Sigmoid colon (tissue), 7 donors: ENCODE measurements around the gene SSUH2. TPM values are rescaled to one million over a fixed set of nuclear protein-coding genes. Genes with fewer than 3 reads are reported as not detected.
"Not testable (repeated sequence)": the region's sequence is repeated elsewhere in the genome, so short reads cannot be mapped to it uniquely, and the experiment has no call there.

Source experiments
- DNase-seq: peaks from one replicate; pipeline ENCODE4 v3.0.0-alpha.2; 2019
- H3K27ac ChIP-seq, 4 donors: fragments of 200-600 bp; sonication (generic); one replicate each; pipeline ENCODE4 v1.5.1; 2016 to 2019; ENCODE audit warnings: mild to moderate bottlenecking in 1 of 4
- H3K27me3 ChIP-seq, 3 donors: fragments of 200-600 bp; sonication (generic); one replicate each; pipeline ENCODE4 v1.5.1; 2019; ENCODE audit warnings: mild to moderate bottlenecking in 1 of 3
- H3K36me3 ChIP-seq, 4 donors: fragments of 200-600 bp; sonication (generic); one replicate each; pipeline ENCODE4 v1.5.1; 2016 to 2019
- H3K4me1 ChIP-seq, 4 donors: fragments of 200-600 bp; sonication (generic); one replicate each; pipeline ENCODE4 v1.5.1; 2017 to 2019
- H3K4me3 ChIP-seq, 4 donors: fragments of 200-600 bp; sonication (generic); one replicate each; pipeline ENCODE4 v1.5.1; 2017 to 2019; ENCODE audit warnings: mild to moderate bottlenecking in 2 of 4, moderate library complexity in 1 of 4
- H3K9me3 ChIP-seq, 4 donors: fragments of 200-600 bp in 3 of 4; sonication (generic) in 3 of 4; one replicate each; pipeline versions ENCODE4 v1.5.1 to v1.6.1; 2013 to 2019
- EP300 ChIP-seq, 4 donors: sonication (generic); formaldehyde crosslinking; IDR thresholded peaks; one replicate each; pipeline ENCODE4 v1.6.1; 2017; ENCODE audit warnings: antibody characterized with exemption in 4 of 4
- POLR2A ChIP-seq, 2 donors: fragments of 450-650 bp; IDR thresholded peaks; one replicate each; pipeline ENCODE4 v1.6.1; 2016; ENCODE audit warnings: antibody characterized with exemption in 2 of 2, mild to moderate bottlenecking in 2 of 2, moderate library complexity in 2 of 2
- POLR2AphosphoS5 ChIP-seq, 4 donors: sonication (generic); formaldehyde crosslinking; IDR thresholded peaks; one replicate each; pipeline ENCODE4 v1.6.1; 2017; ENCODE audit warnings: antibody characterized with exemption in 4 of 4
- WGBS, 2 donors: extraction: QIAGEN DNeasy Blood & Tissue Kit; methylation state at CpG; one replicate each; pipeline ENCODE4 v1.1.7; 2013; 5-methylcytosine and 5-hydroxymethylcytosine counted together
- intact Hi-C: fragments of 100-400 bp; cut with DNase I; formaldehyde crosslinking; loops from one replicate; pipeline ENCODE4 v1.15.1; 2023
- polyA plus RNA-seq, 3 donors: library from polyadenylated mRNA; stranded (reverse); fragments of 200-250 nt; gene quantifications; one replicate each; pipeline ENCODE4 v1.2.3, GENCODE V29; 2013
- total RNA-seq, 4 donors: library from RNA; depleted of rRNA; stranded (reverse); fragments of >200 nt; gene quantifications; one replicate each; pipeline ENCODE4 v1.1.0, GENCODE V29; 2016
- TF ChIP-seq, protein P1 (sequence below), 4 experiments: fragments of 450-650 bp in 3 of 4; fragments of 200-600 bp in 1 of 4; IDR thresholded peaks; one replicate each; pipeline ENCODE4 v1.5.1; 2016 to 2019; ENCODE audit warnings: antibody characterized with exemption in 4 of 4, mild to moderate bottlenecking in 3 of 4, moderate library complexity in 2 of 4
- donor health status: healthy with polysubstance abuse.
- donor health status: Bipolar disorder and iron deficiency.
- donor health status: healthy.

Gene SSUH2
- total and polyA plus RNA-seq, 7 donors: 0.16 to 4.4 (median 0.95) TPM; not detected in 2

DNA sequence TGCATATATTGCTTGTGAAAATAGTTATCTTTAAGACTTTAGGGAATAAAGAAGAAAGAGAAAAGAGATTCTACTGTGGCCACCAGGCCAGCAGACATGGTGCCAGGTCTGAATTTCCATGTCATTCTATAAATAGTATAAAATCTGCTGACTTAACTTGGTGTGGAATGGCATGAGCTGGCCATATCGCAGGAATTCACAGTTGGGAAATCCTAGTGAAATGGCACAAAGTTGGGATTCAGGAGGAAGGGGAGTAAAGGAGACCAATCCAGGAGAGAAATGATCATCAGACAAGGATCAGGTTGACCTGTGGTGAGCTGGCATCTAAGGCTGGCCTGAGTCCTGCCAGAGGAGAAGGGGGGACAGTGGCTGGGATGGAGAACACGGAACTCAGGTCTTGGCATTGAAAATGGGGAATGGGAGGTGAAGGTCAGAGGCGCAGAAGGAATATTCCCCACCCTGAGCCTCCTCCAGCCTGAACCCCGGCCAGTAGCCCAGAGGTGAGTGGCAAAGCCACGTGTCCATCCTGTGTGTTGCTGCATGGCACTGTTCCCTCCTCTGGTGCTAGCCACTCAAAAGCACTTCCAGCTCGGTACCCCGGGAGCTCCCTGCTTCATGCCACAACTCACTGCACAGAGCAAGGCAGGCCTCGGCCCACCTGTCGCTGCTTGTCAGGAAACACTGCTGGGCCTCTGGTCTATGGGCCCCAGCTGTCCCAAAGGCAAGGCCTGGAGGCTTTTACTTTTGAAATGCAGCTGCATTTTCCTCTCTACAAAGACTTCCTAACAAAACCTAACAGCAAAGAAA, 51.4 kb downstream of the SSUH2 start:
- Histone ChIP-seq H3K36me3 (no peaks in the 10 kb centered on the region), H3K27ac (no peak overlapping the region), H3K4me3 (no peak overlapping the region), H3K4me1 (no peaks in the 10 kb centered on the region), H3K27me3 (no peaks in the 10 kb centered on the region), H3K9me3 (no peaks in the 10 kb centered on the region)
- WGBS, 2 donors: 76 to 89% methylated on average over 9 of the region's 9 CpGs
- DNase-seq: no peak
- TF ChIP-seq POLR2A (IDR thresholded peaks at IDR 0.05): no peak
- no peak for TF ChIP-seq EP300 (IDR thresholded peaks at IDR 0.05)
- TF ChIP-seq POLR2AphosphoS5 (IDR thresholded peaks at IDR 0.05): no peak
- TF ChIP-seq, protein P1, sequence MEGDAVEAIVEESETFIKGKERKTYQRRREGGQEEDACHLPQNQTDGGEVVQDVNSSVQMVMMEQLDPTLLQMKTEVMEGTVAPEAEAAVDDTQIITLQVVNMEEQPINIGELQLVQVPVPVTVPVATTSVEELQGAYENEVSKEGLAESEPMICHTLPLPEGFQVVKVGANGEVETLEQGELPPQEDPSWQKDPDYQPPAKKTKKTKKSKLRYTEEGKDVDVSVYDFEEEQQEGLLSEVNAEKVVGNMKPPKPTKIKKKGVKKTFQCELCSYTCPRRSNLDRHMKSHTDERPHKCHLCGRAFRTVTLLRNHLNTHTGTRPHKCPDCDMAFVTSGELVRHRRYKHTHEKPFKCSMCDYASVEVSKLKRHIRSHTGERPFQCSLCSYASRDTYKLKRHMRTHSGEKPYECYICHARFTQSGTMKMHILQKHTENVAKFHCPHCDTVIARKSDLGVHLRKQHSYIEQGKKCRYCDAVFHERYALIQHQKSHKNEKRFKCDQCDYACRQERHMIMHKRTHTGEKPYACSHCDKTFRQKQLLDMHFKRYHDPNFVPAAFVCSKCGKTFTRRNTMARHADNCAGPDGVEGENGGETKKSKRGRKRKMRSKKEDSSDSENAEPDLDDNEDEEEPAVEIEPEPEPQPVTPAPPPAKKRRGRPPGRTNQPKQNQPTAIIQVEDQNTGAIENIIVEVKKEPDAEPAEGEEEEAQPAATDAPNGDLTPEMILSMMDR (IDR thresholded peaks at IDR 0.05): no peak
- intact Hi-C loops: no loop called here

DNA sequence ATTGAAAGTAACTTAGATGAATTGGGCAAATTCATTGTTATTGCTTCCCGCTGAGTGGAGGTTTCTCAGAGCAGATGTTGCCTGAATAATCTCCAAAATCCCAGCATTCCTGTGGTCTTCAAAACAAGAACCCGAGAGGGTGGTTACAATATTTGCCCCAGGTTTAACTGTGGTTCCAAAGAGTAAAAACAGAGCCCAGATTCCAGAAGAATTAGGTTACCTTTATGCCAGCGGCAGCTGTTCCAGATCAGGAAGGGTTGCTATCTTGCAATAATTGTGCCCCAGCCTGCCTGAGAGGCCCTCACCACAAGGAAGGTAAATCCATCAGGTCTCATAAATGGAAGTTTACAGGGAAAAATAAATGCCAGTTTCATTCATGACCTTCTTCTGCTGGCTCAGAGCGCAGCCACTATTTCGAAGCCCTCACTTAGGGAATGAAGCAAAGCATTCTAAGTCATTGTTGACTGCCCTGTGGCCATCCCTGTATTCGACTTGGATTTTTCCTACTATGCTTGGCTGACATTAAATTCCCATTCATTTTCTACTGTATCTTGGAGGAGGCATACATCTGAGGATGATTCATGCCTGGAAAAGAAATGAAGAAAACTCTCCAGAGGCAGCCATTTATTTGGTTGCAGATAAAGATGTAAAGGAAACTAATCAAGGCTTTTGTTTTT, 54.6 kb downstream of the SSUH2 start:
- H3K4me1 ChIP-seq: no peaks in the 10 kb centered on the region
- intact Hi-C loops: no loop called here
- H3K27ac ChIP-seq: no peak overlapping the region
- no peaks in the 10 kb centered on the region for H3K27me3 ChIP-seq
- TF ChIP-seq POLR2A (IDR thresholded peaks at IDR 0.05) (no peak), EP300 (IDR thresholded peaks at IDR 0.05) (no peak), POLR2AphosphoS5 (IDR thresholded peaks at IDR 0.05) (no peak)
- TF ChIP-seq, protein P1 (IDR thresholded peaks at IDR 0.05): no peak
- H3K9me3 ChIP-seq: peaks cover 0 to 3% (median 0%) of the 10 kb centered on the region in 4 donors
- no peak overlapping the region for H3K4me3 ChIP-seq
- no peak for DNase-seq
- whole genome bisulfite sequencing, 2 donors: 78 to 84% methylated on average over 6 of the region's 6 CpGs
- H3K36me3 ChIP-seq: no peaks in the 10 kb centered on the region

- TF ChIP-seq, protein P1 (IDR thresholded peaks at IDR 0.05): no peak
- TF ChIP-seq POLR2AphosphoS5 (IDR thresholded peaks at IDR 0.05): no peak
- TF ChIP-seq POLR2A (IDR thresholded peaks at IDR 0.05): no peak
- TF ChIP-seq EP300 (IDR thresholded peaks at IDR 0.05): no peak
- Histone ChIP-seq H3K4me1 (no peaks in the 10 kb centered on the region), H3K36me3 (no peaks in the 10 kb centered on the region), H3K27me3 (no peaks in the 10 kb centered on the region), H3K27ac (no peak overlapping the region), H3K9me3 (peaks cover 0 to 3% (median 0%) of the 10 kb centered on the region in 4 donors), H3K4me3 (no peak overlapping the region)
- WGBS, 2 donors: 88 to 91% methylated on average over 2 of the region's 2 CpGs
- DNase-seq: no peak
- intact Hi-C loops: no loop called here
Observed at GRCh38 chr3:8584661-8585060, 59.9 kb downstream of the SSUH2 start.

GRCh38 chr3:8581806-8582445, 62.7 kb downstream of the SSUH2 start:
- intact Hi-C loops: no loop called here
- H3K9me3 ChIP-seq: peaks cover 0 to 3% (median 0%) of the 10 kb centered on the region in 4 donors
- H3K4me3 ChIP-seq: no peak overlapping the region
- no peaks in the 10 kb centered on the region for H3K27me3 ChIP-seq
- H3K4me1 ChIP-seq: no peaks in the 10 kb centered on the region
- no peaks in the 10 kb centered on the region for H3K36me3 ChIP-seq
- no peak for TF ChIP-seq POLR2AphosphoS5 (IDR thresholded peaks at IDR 0.05)
- no peak for TF ChIP-seq EP300 (IDR thresholded peaks at IDR 0.05)
- no peak for TF ChIP-seq POLR2A (IDR thresholded peaks at IDR 0.05)
- H3K27ac ChIP-seq: no peak overlapping the region
- DNase-seq: no peak
- 88 to 92% methylated on average over 6 of the region's 6 CpGs for WGBS, 2 donors

GRCh38 chr3:8581373-8581772, 63.2 kb downstream of the SSUH2 start:
- peaks cover 0 to 1% (median 0%) of the 10 kb centered on the region in 4 donors for H3K9me3 ChIP-seq
- no peaks in the 10 kb centered on the region for H3K4me1 ChIP-seq
- TF ChIP-seq POLR2A (IDR thresholded peaks at IDR 0.05) (no peak), EP300 (IDR thresholded peaks at IDR 0.05) (no peak), POLR2AphosphoS5 (IDR thresholded peaks at IDR 0.05) (no peak)
- TF ChIP-seq, protein P1 (IDR thresholded peaks at IDR 0.05): no peak
- H3K27ac ChIP-seq: no peak overlapping the region
- no peak for DNase-seq
- H3K36me3 ChIP-seq: no peaks in the 10 kb centered on the region
- no peak overlapping the region for H3K4me3 ChIP-seq
- intact Hi-C loops: no loop called here
- H3K27me3 ChIP-seq: no peaks in the 10 kb centered on the region
- 83 to 91% methylated on average over 3 of the region's 3 CpGs for WGBS, 2 donors

GRCh38 chr3:8580434-8580833, 64.2 kb downstream of the SSUH2 start:
- H3K27me3 ChIP-seq, DNase-seq, intact Hi-C loops, H3K4me1 ChIP-seq, H3K36me3 ChIP-seq, H3K4me3 ChIP-seq, H3K27ac ChIP-seq, H3K9me3 ChIP-seq: not testable (repeated sequence)
- 78 to 92% methylated on average over 5 of the region's 5 CpGs for WGBS, 2 donors
